Transverse colon (tissue), 4 donors: ENCODE data around the gene PRR33. TPM values are rescaled to one million over a fixed set of nuclear protein-coding genes. Genes with fewer than 3 reads are reported as not detected.

Experiments
- DNase-seq: peaks from one replicate; pipeline ENCODE4 v3.0.0-alpha.2; 2019
- H3K27ac ChIP-seq, 4 donors: fragments of 200-600 bp; sonication (generic); 2 replicates each; pipeline ENCODE4 v1.5.1; 2016 to 2018; ENCODE audit warnings: inconsistent platforms in 4 of 4
- H3K27me3 ChIP-seq: fragments of 200-600 bp; sonication (generic); 2 replicates; pipeline ENCODE4 v1.5.1; 2017; ENCODE audit warnings: inconsistent platforms
- H3K36me3 ChIP-seq, 4 donors: fragments of 200-600 bp; sonication (generic); 2 replicates each; pipeline ENCODE4 v1.5.1; 2017 to 2019; ENCODE audit warnings: inconsistent platforms in 4 of 4
- H3K4me1 ChIP-seq, 4 donors: fragments of 200-600 bp; sonication (generic); 2 replicates each; pipeline ENCODE4 v1.5.1; 2017 to 2020; ENCODE audit warnings: inconsistent platforms in 4 of 4
- H3K4me3 ChIP-seq, 4 donors: fragments of 200-600 bp; sonication (generic); 1 replicate in 1 of 4; 2 replicates in 3 of 4; pipeline versions ENCODE4 v1.5.1 to v1.6.1; 2017 to 2019; ENCODE audit warnings: inconsistent platforms in 4 of 4
- H3K9me3 ChIP-seq, 2 donors: fragments of 200-600 bp; sonication (generic); 2 replicates each; pipeline ENCODE4 v1.5.1; 2017 to 2019; ENCODE audit warnings: inconsistent platforms in 2 of 2
- EP300 ChIP-seq: sonication (generic); formaldehyde crosslinking; IDR thresholded peaks from one replicate; pipeline ENCODE4 v1.6.1; 2017; ENCODE audit warnings: antibody characterized with exemption, low read depth
- POLR2A ChIP-seq: fragments of 450-650 bp; IDR thresholded peaks from one replicate; pipeline ENCODE4 v1.6.1; 2016; ENCODE audit warnings: antibody characterized with exemption, mild to moderate bottlenecking, moderate library complexity
- POLR2AphosphoS5 ChIP-seq, 3 donors: sonication (generic); formaldehyde crosslinking; IDR thresholded peaks; one replicate each; pipeline ENCODE4 v1.6.1; 2016; ENCODE audit warnings: antibody characterized with exemption in 3 of 3
- WGBS, 2 donors: methylation state at CpG; one replicate each; pipeline ENCODE4 v1.1.5; 2018; ENCODE audit warnings: low coverage in 1 of 2; 5-methylcytosine and 5-hydroxymethylcytosine counted together
- in situ Hi-C, 4 donors: fragments of 200-750 bp; cut with MboI; loops; one replicate each; pipeline versions ENCODE4 v1.15.0 to v1.15.1; 2017; ENCODE audit warnings: low sequenced_read_pairs in 3 of 4, low pct_ligation_motif_present in 1 of 4, low pct_unique_long_range_greater_than_20kb in 1 of 4
- intact Hi-C: fragments of 100-400 bp; cut with DNase I; formaldehyde crosslinking; loops from one replicate; pipeline ENCODE4 v1.15.1; 2023; ENCODE audit warnings: low total_unique reads
- total RNA-seq, 4 donors: library from RNA; depleted of rRNA; stranded (reverse); fragments of >200 nt; gene quantifications; one replicate each; pipeline ENCODE4 v1.1.0, GENCODE V29; 2016
- TF ChIP-seq, protein P1 (sequence below), 5 experiments: fragments of 200-600 bp in 3 of 5; fragments of 450-650 bp in 2 of 5; sonication (generic) in 3 of 5; IDR thresholded peaks; 1 replicate in 2 of 5; 2 replicates in 3 of 5; pipeline ENCODE4 v1.5.1; 2016 to 2017; ENCODE audit warnings: antibody characterized with exemption in 5 of 5, inconsistent platforms in 3 of 5, mild to moderate bottlenecking in 2 of 5, moderate library complexity in 1 of 5

PRR33 gene
- total RNA-seq, 4 donors from 2014 or later, result not detected

DNA sequence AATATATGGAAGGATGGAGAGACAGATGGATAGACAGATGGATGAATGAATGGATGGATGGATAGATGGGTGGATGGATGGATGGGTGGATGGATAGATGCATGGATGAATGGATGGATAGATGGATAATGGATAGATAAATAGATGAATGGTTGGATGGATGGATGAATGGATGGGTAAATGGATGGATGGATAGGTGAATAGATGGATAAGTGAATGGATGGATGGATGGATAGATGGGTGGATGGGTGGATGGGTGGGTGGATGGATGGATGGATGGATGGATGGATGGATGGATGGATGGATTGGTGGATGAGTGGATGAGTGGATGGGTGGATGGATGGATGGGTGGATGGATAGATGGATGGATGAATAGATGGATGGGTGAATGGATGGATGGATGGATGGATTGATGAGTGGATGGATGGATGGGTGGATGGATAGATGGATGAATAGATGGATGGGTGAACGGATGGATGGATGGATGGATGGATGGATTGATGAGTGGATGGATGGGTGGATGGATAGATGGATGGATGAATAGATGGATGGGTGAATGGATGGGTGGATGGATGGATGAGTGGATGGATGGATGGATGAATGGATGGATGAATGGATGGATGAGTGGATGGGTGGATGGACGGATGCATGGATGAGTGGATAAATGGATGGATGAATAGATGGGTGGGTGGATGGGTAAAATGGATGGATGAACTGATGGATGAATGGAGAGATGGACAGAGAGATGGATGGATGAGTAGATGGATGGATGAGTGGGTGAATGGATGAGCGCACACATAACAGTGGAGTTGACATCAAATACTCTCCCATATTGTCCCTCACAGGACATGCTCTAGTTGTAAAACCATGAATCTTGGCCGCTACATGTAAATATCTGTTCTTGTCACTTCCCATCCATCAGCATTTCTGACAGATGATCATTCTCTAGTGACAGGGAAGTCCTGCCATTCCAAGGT, 30.0 kb downstream of the PRR33 start:
- Histone ChIP-seq H3K27ac (no peak overlapping the region), H3K9me3 (no peaks in the 10 kb centered on the region), H3K27me3 (no peaks in the 10 kb centered on the region), H3K4me3 (no peak overlapping the region), H3K4me1 (peaks cover 22 to 29% (median 26%) of the 10 kb centered on the region in 4 donors), H3K36me3 (no peaks in the 10 kb centered on the region)
- DNase-seq, result no peak
- TF ChIP-seq, protein P1, sequence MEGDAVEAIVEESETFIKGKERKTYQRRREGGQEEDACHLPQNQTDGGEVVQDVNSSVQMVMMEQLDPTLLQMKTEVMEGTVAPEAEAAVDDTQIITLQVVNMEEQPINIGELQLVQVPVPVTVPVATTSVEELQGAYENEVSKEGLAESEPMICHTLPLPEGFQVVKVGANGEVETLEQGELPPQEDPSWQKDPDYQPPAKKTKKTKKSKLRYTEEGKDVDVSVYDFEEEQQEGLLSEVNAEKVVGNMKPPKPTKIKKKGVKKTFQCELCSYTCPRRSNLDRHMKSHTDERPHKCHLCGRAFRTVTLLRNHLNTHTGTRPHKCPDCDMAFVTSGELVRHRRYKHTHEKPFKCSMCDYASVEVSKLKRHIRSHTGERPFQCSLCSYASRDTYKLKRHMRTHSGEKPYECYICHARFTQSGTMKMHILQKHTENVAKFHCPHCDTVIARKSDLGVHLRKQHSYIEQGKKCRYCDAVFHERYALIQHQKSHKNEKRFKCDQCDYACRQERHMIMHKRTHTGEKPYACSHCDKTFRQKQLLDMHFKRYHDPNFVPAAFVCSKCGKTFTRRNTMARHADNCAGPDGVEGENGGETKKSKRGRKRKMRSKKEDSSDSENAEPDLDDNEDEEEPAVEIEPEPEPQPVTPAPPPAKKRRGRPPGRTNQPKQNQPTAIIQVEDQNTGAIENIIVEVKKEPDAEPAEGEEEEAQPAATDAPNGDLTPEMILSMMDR (IDR thresholded peaks at IDR 0.05), result no peak
- no peak for TF ChIP-seq POLR2A
- no peak for TF ChIP-seq EP300
- TF ChIP-seq POLR2AphosphoS5 (IDR thresholded peaks at IDR 0.05), result no peak
- intact Hi-C loops (no loop called here), in situ Hi-C loops (no loop called here)
- 93% methylated on average over 4 of the region's 4 CpGs for WGBS, 2 donors

DNA sequence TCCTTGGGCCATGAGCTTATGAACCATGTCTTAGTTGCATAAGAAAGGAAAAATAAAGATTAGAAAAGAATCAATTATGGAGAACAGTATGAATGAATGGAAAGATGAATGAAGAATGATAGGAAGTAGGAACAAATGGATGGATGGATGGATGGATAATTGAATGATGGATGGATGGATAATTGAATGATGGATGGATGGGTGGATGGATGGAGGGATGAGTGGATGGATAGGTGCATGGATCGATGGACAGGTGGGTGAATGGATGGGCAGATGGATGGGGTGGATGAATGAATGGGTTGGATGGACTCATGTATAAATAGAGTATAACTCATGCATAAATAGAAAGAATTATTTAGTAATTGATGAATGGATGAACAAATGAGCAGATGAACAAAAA, 31.6 kb downstream of the PRR33 start:
- 92 to 100% methylated on average over 1 of the region's 1 CpG for WGBS, 2 donors
- H3K27me3 ChIP-seq, result no peaks in the 10 kb centered on the region
- no peaks in the 10 kb centered on the region for H3K9me3 ChIP-seq
- H3K36me3 ChIP-seq, result no peaks in the 10 kb centered on the region
- no peak overlapping the region for H3K4me3 ChIP-seq
- no peak for TF ChIP-seq EP300
- no peak for TF ChIP-seq POLR2A
- TF ChIP-seq, protein P1 (IDR thresholded peaks at IDR 0.05), result no peak
- no peak for TF ChIP-seq POLR2AphosphoS5 (IDR thresholded peaks at IDR 0.05)
- no peak overlapping the region for H3K27ac ChIP-seq
- no peak for DNase-seq
- H3K4me1 ChIP-seq, result peaks cover 15 to 21% (median 20%) of the 10 kb centered on the region in 4 donors
- intact Hi-C loops (no loop called here), in situ Hi-C loops (no loop called here)

DNA sequence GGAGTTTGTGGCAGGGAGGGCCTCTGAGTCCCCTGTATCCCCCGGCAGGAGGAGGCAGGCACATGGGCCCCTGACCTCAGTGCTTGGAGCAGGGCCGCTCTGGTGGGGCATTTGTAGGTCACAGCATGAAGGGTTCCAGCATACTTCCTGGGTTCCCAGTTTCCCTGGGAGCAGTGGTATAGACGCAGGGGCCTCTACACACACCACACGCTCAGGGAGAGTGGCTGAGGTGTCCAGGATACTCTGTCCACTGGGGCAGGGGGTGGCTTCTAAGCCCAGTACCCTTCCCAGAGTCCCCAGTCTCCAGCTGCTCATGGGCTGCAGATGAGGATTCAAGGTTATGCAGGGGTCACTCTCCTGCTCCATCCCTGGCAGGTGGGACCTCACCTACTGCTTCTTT, 32.7 kb downstream of the PRR33 start:
- Histone ChIP-seq H3K27ac (no peak overlapping the region), H3K4me3 (no peak overlapping the region), H3K27me3 (no peaks in the 10 kb centered on the region), H3K9me3 (no peaks in the 10 kb centered on the region), H3K36me3 (no peaks in the 10 kb centered on the region), H3K4me1 (peaks cover 6 to 10% (median 9%) of the 10 kb centered on the region in 4 donors)
- TF ChIP-seq POLR2AphosphoS5 (IDR thresholded peaks at IDR 0.05), result no peak
- TF ChIP-seq, protein P1 (IDR thresholded peaks at IDR 0.05), result no peak
- no peak for TF ChIP-seq EP300
- no peak for TF ChIP-seq POLR2A
- in situ Hi-C loops, result no loop called here
- WGBS, 2 donors, result 76% methylated on average over 4 of the region's 4 CpGs; no CpG with 5 or more reads in 1 of the 2 donors
- intact Hi-C loops, result no loop called here
- DNase-seq, result no peak

DNA sequence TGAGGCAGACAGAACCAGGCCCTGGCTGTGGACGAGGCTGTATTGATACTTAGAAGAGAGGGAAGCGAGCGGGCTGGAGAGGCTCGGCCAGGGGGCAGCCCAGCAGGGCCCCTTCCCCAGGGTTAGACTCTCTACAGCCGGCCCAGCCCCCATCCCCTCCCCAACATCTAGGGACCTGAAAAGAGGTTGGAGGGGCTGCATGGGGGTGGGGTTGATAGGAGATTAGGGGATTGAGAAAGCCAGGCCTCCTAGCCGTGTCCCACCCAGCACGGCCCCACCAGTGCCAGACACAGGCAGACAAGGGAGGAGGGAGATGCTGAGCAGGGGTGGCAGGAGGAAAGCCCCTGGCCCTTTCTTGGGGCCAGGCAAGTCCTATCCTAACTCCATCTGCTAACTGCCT, 33.1 kb downstream of the PRR33 start:
- 88% methylated on average over 7 of the region's 7 CpGs; no CpG with 5 or more reads in 1 of the 2 donors for WGBS, 2 donors
- in situ Hi-C loops, result no loop called here
- H3K36me3 ChIP-seq, result no peaks in the 10 kb centered on the region
- H3K9me3 ChIP-seq, result no peaks in the 10 kb centered on the region
- TF ChIP-seq POLR2A, result no peak
- TF ChIP-seq, protein P1 (IDR thresholded peaks at IDR 0.05), result no peak
- no peak for TF ChIP-seq EP300
- TF ChIP-seq POLR2AphosphoS5 (IDR thresholded peaks at IDR 0.05), result no peak
- H3K27ac ChIP-seq, result no peak overlapping the region
- peaks cover 4 to 6% (median 6%) of the 10 kb centered on the region in 4 donors for H3K4me1 ChIP-seq
- intact Hi-C loops, result no loop called here
- no peak for DNase-seq
- no peak overlapping the region for H3K4me3 ChIP-seq
- H3K27me3 ChIP-seq, result no peaks in the 10 kb centered on the region
